ENCODE measurements around the gene SYNJ1.

DNA sequence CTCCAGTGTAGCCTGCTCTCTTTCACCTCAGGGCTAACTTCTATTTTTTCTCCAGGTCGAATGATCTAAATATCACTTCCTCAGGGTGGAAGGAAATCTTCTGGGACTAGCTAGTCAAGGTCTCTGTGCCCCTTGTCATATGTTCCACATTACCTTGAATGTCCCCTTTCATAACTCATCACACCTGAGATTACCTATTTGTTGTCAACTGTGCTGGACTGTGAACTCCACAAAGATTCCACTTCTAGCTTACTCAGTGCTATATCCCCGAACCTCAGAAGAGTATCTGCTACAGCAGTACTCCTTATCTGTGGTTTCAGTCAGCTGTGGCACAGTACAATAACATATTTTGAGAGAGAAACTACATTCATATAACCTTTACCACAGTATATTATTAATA lies 14.6 kb upstream of the SYNJ1 start:
- TF ChIP-seq YY1 (IDR thresholded peaks at IDR 0.05; ENCODE audit: borderline replicate concordance in 1 of 3, control insufficient read depth in 1 of 3, extremely low read depth in 1 of 3, insufficient read depth in 3 of 3, insufficient read length in 1 of 3, insufficient replicate concordance in 2 of 3, low read depth in 1 of 3, low read length in 2 of 3) (no peak), POLR2AphosphoS5 (IDR thresholded peaks at IDR 0.05; ENCODE audit: control insufficient read depth, insufficient read depth, low read depth, low read length) (no peak), RBBP5 (IDR thresholded peaks at IDR 0.05; ENCODE audit: borderline replicate concordance, insufficient read depth, low read length, poor library complexity, severe bottlenecking) (no peak), ZNF263 (CRISPR knock-in tag; IDR thresholded peaks at IDR 0.05; ENCODE audit: borderline replicate concordance) (no peak), SMAD1 (IDR thresholded peaks at IDR 0.05; ENCODE audit: low read depth, low read length, partially characterized antibody) (no peak), SETDB1 (IDR thresholded peaks at IDR 0.05; ENCODE audit: low read length) (no peak), EP300 (IDR thresholded peaks at IDR 0.05; ENCODE audit: low read length) (no peak)
- TF ChIP-seq, protein P1, sequence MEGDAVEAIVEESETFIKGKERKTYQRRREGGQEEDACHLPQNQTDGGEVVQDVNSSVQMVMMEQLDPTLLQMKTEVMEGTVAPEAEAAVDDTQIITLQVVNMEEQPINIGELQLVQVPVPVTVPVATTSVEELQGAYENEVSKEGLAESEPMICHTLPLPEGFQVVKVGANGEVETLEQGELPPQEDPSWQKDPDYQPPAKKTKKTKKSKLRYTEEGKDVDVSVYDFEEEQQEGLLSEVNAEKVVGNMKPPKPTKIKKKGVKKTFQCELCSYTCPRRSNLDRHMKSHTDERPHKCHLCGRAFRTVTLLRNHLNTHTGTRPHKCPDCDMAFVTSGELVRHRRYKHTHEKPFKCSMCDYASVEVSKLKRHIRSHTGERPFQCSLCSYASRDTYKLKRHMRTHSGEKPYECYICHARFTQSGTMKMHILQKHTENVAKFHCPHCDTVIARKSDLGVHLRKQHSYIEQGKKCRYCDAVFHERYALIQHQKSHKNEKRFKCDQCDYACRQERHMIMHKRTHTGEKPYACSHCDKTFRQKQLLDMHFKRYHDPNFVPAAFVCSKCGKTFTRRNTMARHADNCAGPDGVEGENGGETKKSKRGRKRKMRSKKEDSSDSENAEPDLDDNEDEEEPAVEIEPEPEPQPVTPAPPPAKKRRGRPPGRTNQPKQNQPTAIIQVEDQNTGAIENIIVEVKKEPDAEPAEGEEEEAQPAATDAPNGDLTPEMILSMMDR (IDR thresholded peaks at IDR 0.05 in 2 of 3, conservative IDR thresholded peaks at IDR 0.05 in 1 of 3; ENCODE audit: insufficient read depth in 2 of 3, low read depth in 1 of 3, low read length in 3 of 3) = no peak
- TF ChIP-seq, protein P2, sequence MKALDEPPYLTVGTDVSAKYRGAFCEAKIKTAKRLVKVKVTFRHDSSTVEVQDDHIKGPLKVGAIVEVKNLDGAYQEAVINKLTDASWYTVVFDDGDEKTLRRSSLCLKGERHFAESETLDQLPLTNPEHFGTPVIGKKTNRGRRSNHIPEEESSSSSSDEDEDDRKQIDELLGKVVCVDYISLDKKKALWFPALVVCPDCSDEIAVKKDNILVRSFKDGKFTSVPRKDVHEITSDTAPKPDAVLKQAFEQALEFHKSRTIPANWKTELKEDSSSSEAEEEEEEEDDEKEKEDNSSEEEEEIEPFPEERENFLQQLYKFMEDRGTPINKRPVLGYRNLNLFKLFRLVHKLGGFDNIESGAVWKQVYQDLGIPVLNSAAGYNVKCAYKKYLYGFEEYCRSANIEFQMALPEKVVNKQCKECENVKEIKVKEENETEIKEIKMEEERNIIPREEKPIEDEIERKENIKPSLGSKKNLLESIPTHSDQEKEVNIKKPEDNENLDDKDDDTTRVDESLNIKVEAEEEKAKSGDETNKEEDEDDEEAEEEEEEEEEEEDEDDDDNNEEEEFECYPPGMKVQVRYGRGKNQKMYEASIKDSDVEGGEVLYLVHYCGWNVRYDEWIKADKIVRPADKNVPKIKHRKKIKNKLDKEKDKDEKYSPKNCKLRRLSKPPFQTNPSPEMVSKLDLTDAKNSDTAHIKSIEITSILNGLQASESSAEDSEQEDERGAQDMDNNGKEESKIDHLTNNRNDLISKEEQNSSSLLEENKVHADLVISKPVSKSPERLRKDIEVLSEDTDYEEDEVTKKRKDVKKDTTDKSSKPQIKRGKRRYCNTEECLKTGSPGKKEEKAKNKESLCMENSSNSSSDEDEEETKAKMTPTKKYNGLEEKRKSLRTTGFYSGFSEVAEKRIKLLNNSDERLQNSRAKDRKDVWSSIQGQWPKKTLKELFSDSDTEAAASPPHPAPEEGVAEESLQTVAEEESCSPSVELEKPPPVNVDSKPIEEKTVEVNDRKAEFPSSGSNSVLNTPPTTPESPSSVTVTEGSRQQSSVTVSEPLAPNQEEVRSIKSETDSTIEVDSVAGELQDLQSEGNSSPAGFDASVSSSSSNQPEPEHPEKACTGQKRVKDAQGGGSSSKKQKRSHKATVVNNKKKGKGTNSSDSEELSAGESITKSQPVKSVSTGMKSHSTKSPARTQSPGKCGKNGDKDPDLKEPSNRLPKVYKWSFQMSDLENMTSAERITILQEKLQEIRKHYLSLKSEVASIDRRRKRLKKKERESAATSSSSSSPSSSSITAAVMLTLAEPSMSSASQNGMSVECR (CRISPR knock-in tag; IDR thresholded peaks at IDR 0.05) = no peak

All from K562 (cell line).